DND-41 (cell line): ENCODE data around the gene SAP25.

ENCODE experiments used
- EZH2 ChIP-seq: IDR thresholded peaks from 3 replicates; pipeline ENCODE4 v1.6.1; 2012; ENCODE audit warnings: borderline replicate concordance, low read depth, mild to moderate bottlenecking, moderate library complexity, low read length, inconsistent platforms; ENCODE audit not compliant: severe bottlenecking
- TF ChIP-seq, protein P1 (sequence below): IDR thresholded peaks from 2 replicates; pipeline ENCODE4 v1.5.1; 2012; ENCODE audit warnings: borderline replicate concordance, low read length, moderate library complexity, mild to moderate bottlenecking; ENCODE audit not compliant: poor library complexity, severe bottlenecking; ENCODE audit errors: extremely low read depth

DNA sequence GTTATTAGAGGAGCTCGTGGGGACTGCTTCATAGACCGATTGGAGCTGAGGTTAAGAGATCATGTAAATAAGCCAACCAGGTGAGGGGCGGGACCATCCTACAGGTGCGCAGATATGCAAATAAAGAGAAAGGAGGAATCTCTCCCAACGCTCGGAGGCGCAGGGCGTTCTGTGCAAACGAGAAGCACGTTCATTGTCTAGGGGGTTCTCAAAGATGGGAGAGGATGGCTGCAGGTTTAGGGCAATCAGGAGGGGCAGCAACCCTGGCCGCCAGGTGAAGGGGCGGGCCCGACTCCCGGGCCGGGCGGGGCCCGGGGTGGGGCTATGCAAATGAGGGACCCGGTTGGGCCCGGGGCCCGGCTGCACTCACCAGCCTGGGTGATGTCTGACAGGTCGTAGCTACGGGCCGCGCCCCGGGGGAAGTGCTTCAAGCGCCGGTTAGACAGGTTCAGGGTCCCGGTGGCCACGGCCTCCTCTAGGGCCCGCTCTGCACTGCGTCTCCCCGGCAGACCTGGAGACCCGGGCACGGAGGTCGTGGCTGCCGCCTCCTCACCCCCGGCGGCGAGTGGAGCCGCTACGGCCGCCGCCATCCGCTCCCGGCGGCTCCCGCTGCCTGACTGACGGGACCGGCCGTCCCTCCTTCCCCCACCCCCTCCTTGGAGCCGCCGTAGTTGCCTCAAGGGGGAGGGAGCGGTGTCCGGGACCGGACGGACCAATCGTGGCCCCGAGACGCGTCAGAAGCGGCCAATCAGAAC, 12.0 kb upstream of the SAP25 start, which contains the start of gene LRCH4:
- TF ChIP-seq, protein P1, sequence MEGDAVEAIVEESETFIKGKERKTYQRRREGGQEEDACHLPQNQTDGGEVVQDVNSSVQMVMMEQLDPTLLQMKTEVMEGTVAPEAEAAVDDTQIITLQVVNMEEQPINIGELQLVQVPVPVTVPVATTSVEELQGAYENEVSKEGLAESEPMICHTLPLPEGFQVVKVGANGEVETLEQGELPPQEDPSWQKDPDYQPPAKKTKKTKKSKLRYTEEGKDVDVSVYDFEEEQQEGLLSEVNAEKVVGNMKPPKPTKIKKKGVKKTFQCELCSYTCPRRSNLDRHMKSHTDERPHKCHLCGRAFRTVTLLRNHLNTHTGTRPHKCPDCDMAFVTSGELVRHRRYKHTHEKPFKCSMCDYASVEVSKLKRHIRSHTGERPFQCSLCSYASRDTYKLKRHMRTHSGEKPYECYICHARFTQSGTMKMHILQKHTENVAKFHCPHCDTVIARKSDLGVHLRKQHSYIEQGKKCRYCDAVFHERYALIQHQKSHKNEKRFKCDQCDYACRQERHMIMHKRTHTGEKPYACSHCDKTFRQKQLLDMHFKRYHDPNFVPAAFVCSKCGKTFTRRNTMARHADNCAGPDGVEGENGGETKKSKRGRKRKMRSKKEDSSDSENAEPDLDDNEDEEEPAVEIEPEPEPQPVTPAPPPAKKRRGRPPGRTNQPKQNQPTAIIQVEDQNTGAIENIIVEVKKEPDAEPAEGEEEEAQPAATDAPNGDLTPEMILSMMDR = no peak
- TF ChIP-seq EZH2 = no peak
